ENCODE results near the gene JCHAIN.

Gene JCHAIN

GRCh38 chr4:70623323-70623722, 43.0 kb downstream of the JCHAIN start:
- POLR2A ChIA-PET = no interaction called here
- DNase-seq (ENCODE audit: low read depth, low spot score) = no peak
- no peak overlapping the region for H3K4me3 ChIP-seq (ENCODE audit: low read depth, low read length)
- CTCF ChIA-PET = no interaction called here
- no peak for TF ChIP-seq CTCF (IDR thresholded peaks at IDR 0.05; ENCODE audit: insufficient read depth, low read length, missing control alignments)

GRCh38 chr4:70619778-70620177, 46.5 kb downstream of the JCHAIN start:
- POLR2A ChIA-PET = no interaction called here
- no peak for TF ChIP-seq CTCF (IDR thresholded peaks at IDR 0.05; ENCODE audit: insufficient read depth, low read length, missing control alignments)
- H3K4me3 ChIP-seq (ENCODE audit: low read depth, low read length) = no peak overlapping the region
- CTCF ChIA-PET = no interaction called here
- DNase-seq (ENCODE audit: low read depth, low spot score) = no peak

- POLR2A ChIA-PET = no interaction called here
- CTCF ChIA-PET = no interaction called here
Observed at GRCh38 chr4:70619288-70619687, 47.0 kb downstream of the JCHAIN start.

GRCh38 chr4:70614184-70614555, 52.1 kb downstream of the JCHAIN start:
- no peak for DNase-seq (ENCODE audit: low read depth, low spot score)
- no peak for TF ChIP-seq CTCF (IDR thresholded peaks at IDR 0.05; ENCODE audit: insufficient read depth, low read length, missing control alignments)
- H3K4me3 ChIP-seq (ENCODE audit: low read depth, low read length) = no peak overlapping the region
- CTCF ChIA-PET = interaction anchor here (1.9 kb wide), 1 partner anchor 13 kb away, joined by 5 read pairs; no protein-coding TSS in a partner anchor
- POLR2A ChIA-PET = interaction anchor here (0.6 kb wide), 1 partner anchor 129 kb away, joined by 4 read pairs; no protein-coding TSS in a partner anchor

More at GRCh38 chr4:70619288-70619687, 47.0 kb downstream of the JCHAIN start:
- no peak for DNase-seq (ENCODE audit: low read depth, low spot score)
- H3K4me3 ChIP-seq (ENCODE audit: low read depth, low read length) = no peak overlapping the region
- no peak for TF ChIP-seq CTCF (IDR thresholded peaks at IDR 0.05; ENCODE audit: insufficient read depth, low read length, missing control alignments)

- ChIA-PET CTCF (interaction anchor here (1.9 kb wide), 1 partner anchor 12 kb away, joined by 5 read pairs; no protein-coding TSS in a partner anchor), POLR2A (no interaction called here)
- no peak for TF ChIP-seq CTCF (IDR thresholded peaks at IDR 0.05; ENCODE audit: insufficient read depth, low read length, missing control alignments)
- H3K4me3 ChIP-seq (ENCODE audit: low read depth, low read length) = no peak overlapping the region; the same call in 1 of the 2 replicates
- DNase-seq (ENCODE audit: low read depth, low spot score) = no peak
Observed at GRCh38 chr4:70613306-70614183, 52.8 kb downstream of the JCHAIN start.

GRCh38 chr4:70608324-70608723, 58.0 kb downstream of the JCHAIN start:
- ChIA-PET CTCF (no interaction called here), POLR2A (no interaction called here)
- no peak for DNase-seq (ENCODE audit: low read depth, low spot score)
- H3K4me3 ChIP-seq (ENCODE audit: low read depth, low read length) = no peak overlapping the region
- no peak for TF ChIP-seq CTCF (IDR thresholded peaks at IDR 0.05; ENCODE audit: insufficient read depth, low read length, missing control alignments)
